ENCODE results near the gene LGR6.
"Not testable (repeated sequence)": the region's sequence is repeated elsewhere in the genome, so short reads cannot be mapped to it uniquely, and the experiment has no call there.

LGR6 gene

GRCh38 chr1:202159534-202160371, 33.8 kb upstream of the LGR6 start:
- peak in 1 of 2 donors; percentile 67 for DNase-seq (ENCODE audit: low read depth in 1 of 2, low spot score in 1 of 2)

GRCh38 chr1:202160377-202160940, 33.1 kb upstream of the LGR6 start, which contains the start of gene PTPN7:
Gene PTPN7 (minus strand): TSS chr1:202160602. CDS start chr1:202159402, 1,200 bp downstream.
- DNase-seq (ENCODE audit: low read depth in 1 of 2, low spot score in 1 of 2), result peak; percentile 73 to 83

- DNase-seq (ENCODE audit: low read depth in 1 of 2, low spot score in 1 of 2), result no peak
Observed at GRCh38 chr1:202161151-202162046, 32.2 kb upstream of the LGR6 start.

GRCh38 chr1:202162047-202162417, 31.6 kb upstream of the LGR6 start:
- no peak for DNase-seq (ENCODE audit: low read depth in 1 of 2, low spot score in 1 of 2)

- DNase-seq (ENCODE audit: low read depth in 1 of 2, low spot score in 1 of 2), result no peak
Observed at GRCh38 chr1:202162418-202163280, 30.9 kb upstream of the LGR6 start.

- DNase-seq (ENCODE audit: low read depth in 1 of 2, low spot score in 1 of 2), result no peak
Observed at GRCh38 chr1:202163281-202164270, 30.0 kb upstream of the LGR6 start.

- DNase-seq (ENCODE audit: low read depth in 1 of 2, low spot score in 1 of 2), result no peak
Observed at GRCh38 chr1:202164271-202165037, 29.1 kb upstream of the LGR6 start.

- DNase-seq (ENCODE audit: low read depth in 1 of 2, low spot score in 1 of 2), result no peak
Observed at GRCh38 chr1:202165267-202165941, 28.2 kb upstream of the LGR6 start.

- DNase-seq (ENCODE audit: low read depth in 1 of 2, low spot score in 1 of 2), result no peak
Observed at GRCh38 chr1:202165942-202166843, 27.4 kb upstream of the LGR6 start.

- not testable (repeated sequence) for DNase-seq (ENCODE audit: low read depth in 1 of 2, low spot score in 1 of 2)
Observed at GRCh38 chr1:202167054-202167453, 26.5 kb upstream of the LGR6 start.

GRCh38 chr1:202167708-202168415, 25.7 kb upstream of the LGR6 start:
- no peak for DNase-seq (ENCODE audit: low read depth in 1 of 2, low spot score in 1 of 2)

- no peak for DNase-seq (ENCODE audit: low read depth in 1 of 2, low spot score in 1 of 2)
Observed at GRCh38 chr1:202168861-202169260, 24.7 kb upstream of the LGR6 start.

- DNase-seq (ENCODE audit: low read depth in 1 of 2, low spot score in 1 of 2), result no peak
Observed at GRCh38 chr1:202170726-202171125, 22.9 kb upstream of the LGR6 start.

GRCh38 chr1:202171292-202172014, 22.1 kb upstream of the LGR6 start:
- DNase-seq (ENCODE audit: low read depth in 1 of 2, low spot score in 1 of 2), result no peak

- no peak for DNase-seq (ENCODE audit: low read depth in 1 of 2, low spot score in 1 of 2)
Observed at GRCh38 chr1:202172015-202172355, 21.6 kb upstream of the LGR6 start.

GRCh38 chr1:202173993-202174392, 19.6 kb upstream of the LGR6 start:
- no peak for DNase-seq (ENCODE audit: low read depth in 1 of 2, low spot score in 1 of 2)
